Loucy (cell line): ENCODE measurements around the gene AQP3.

Experiments used
- CTCF ChIP-seq: fragments of 200-600 bp; sonication (generic); conservative IDR thresholded peaks from 2 replicates; pipeline ENCODE4 v1.5.1; 2014; ENCODE audit warnings: mild to moderate bottlenecking, antibody characterized with exemption, low read length
- EZH2phosphoT487 ChIP-seq: fragments of 200-600 bp; IDR thresholded peaks from 2 replicates; pipeline ENCODE4 v1.6.1; 2018; ENCODE audit warnings: antibody characterized with exemption, mild to moderate bottlenecking, moderate library complexity, borderline replicate concordance

GRCh38 chr9:33489066-33489465, 41.7 kb upstream of the AQP3 start:
- TF ChIP-seq CTCF (no peak), EZH2phosphoT487 (no peak)
